Measurements from ENCODE around the gene KANK2. TPM values are rescaled to one million over a fixed set of nuclear protein-coding genes. Genes with fewer than 3 reads are reported as not detected.

Gene KANK2
- total and polyA plus RNA-seq, 2 of the 13 experiments (the other 11 are each of a cell fraction or from before 2014, with no cell fraction given), result 5.7 to 12.9 TPM

GRCh38 chr19:11236324-11237301 is 39.3 kb upstream of the KANK2 start (continued):
- TF ChIP-seq, protein P1, sequence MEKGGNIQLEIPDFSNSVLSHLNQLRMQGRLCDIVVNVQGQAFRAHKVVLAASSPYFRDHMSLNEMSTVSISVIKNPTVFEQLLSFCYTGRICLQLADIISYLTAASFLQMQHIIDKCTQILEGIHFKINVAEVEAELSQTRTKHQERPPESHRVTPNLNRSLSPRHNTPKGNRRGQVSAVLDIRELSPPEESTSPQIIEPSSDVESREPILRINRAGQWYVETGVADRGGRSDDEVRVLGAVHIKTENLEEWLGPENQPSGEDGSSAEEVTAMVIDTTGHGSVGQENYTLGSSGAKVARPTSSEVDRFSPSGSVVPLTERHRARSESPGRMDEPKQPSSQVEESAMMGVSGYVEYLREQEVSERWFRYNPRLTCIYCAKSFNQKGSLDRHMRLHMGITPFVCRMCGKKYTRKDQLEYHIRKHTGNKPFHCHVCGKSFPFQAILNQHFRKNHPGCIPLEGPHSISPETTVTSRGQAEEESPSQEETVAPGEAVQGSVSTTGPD (CRISPR knock-in tag; IDR thresholded peaks at IDR 0.05), result no peak
- peak; percentile 98 for TF ChIP-seq HIC2 (CRISPR knock-in tag; IDR thresholded peaks at IDR 0.05; ENCODE audit: low read depth)
- no peak for TF ChIP-seq JARID2 (CRISPR knock-in tag; IDR thresholded peaks at IDR 0.05; ENCODE audit: insufficient replicate concordance)
- TF ChIP-seq BCL6 (CRISPR knock-in tag; IDR thresholded peaks at IDR 0.05), result peak; percentile 91
- TF ChIP-seq ELF1 (CRISPR knock-in tag; IDR thresholded peaks at IDR 0.05), result peak; percentile 75
- no peak for TF ChIP-seq PHB2 (IDR thresholded peaks at IDR 0.05; ENCODE audit: partially characterized antibody)
- TF ChIP-seq GLI4 (CRISPR knock-in tag; IDR thresholded peaks at IDR 0.05; ENCODE audit: borderline replicate concordance), result no peak
- TF ChIP-seq HNF4G (IDR thresholded peaks at IDR 0.05; ENCODE audit: borderline replicate concordance, low read depth, low read length), result peak; percentile 52
- peak; percentile 74; the same call in 1 of the 2 replicates for TF ChIP-seq HNF4G (CRISPR knock-in tag; IDR thresholded peaks at IDR 0.05; ENCODE audit: borderline replicate concordance, low read depth)
- no peak for TF ChIP-seq TBP (CRISPR knock-in tag; IDR thresholded peaks at IDR 0.05)
- no peak; the same call in 1 of the 2 replicates for TF ChIP-seq SOX5 (CRISPR knock-in tag; IDR thresholded peaks at IDR 0.05; ENCODE audit: borderline replicate concordance)
- TF ChIP-seq ATF4 (CRISPR knock-in tag; IDR thresholded peaks at IDR 0.05), result peak in 1 of 2 experiments; percentile 90; a peak in 2 of 4 replicates
- no peak for TF ChIP-seq SOX6 (IDR thresholded peaks at IDR 0.05)
- TF ChIP-seq SOX6 (CRISPR knock-in tag; IDR thresholded peaks at IDR 0.05), result peak; percentile 91
- peak; percentile 44; the same call in 1 of the 2 replicates for TF ChIP-seq DR1 (CRISPR knock-in tag; IDR thresholded peaks at IDR 0.05)
- no peak for TF ChIP-seq ZNF562 (CRISPR knock-in tag; IDR thresholded peaks at IDR 0.05; ENCODE audit: borderline replicate concordance)
- TF ChIP-seq ATF1 (CRISPR knock-in tag; IDR thresholded peaks at IDR 0.05), result no peak
- no peak for TF ChIP-seq RNF219 (CRISPR knock-in tag; IDR thresholded peaks at IDR 0.05)
- TF ChIP-seq HNRNPLL (IDR thresholded peaks at IDR 0.05; ENCODE audit: low read depth, low read length, poor library complexity, severe bottlenecking), result no peak
- 0 out of 2 replicates have a peak, but pooled peaks have one; percentile 22 for TF ChIP-seq PAWR (CRISPR knock-in tag; IDR thresholded peaks at IDR 0.05; ENCODE audit: borderline replicate concordance)
- TF ChIP-seq CEBPG (CRISPR knock-in tag; IDR thresholded peaks at IDR 0.05), result peak; percentile 94
- TF ChIP-seq TAF15 (IDR thresholded peaks at IDR 0.05; ENCODE audit: low read depth, low read length, poor library complexity, severe bottlenecking), result no peak

Measured in HepG2 (cell line).